ENCODE results near the gene CTIF.

Gene CTIF

GRCh38 chr18:48689548-48689947 is 150.7 kb downstream of the CTIF start:
- no peak for DNase-seq

- DNase-seq, result no peak
Measured at GRCh38 chr18:48690494-48690893, 151.7 kb downstream of the CTIF start.

- no peak for DNase-seq
Measured at GRCh38 chr18:48693006-48693405, 154.2 kb downstream of the CTIF start.

- no peak for DNase-seq
Measured at GRCh38 chr18:48693625-48694262, 154.9 kb downstream of the CTIF start.

GRCh38 chr18:48694295-48694694 is 155.5 kb downstream of the CTIF start:
- DNase-seq, result no peak

- no peak for DNase-seq
Measured at GRCh38 chr18:48695671-48696070, 156.8 kb downstream of the CTIF start.

- no peak for DNase-seq
Measured at GRCh38 chr18:48696218-48696617, 157.4 kb downstream of the CTIF start.

- DNase-seq, result no peak
Measured at GRCh38 chr18:48697441-48697840, 158.6 kb downstream of the CTIF start.

- DNase-seq, result no peak
Measured at GRCh38 chr18:48698707-48699106, 159.9 kb downstream of the CTIF start.

- no peak for DNase-seq
Measured at GRCh38 chr18:48699761-48700160, 160.9 kb downstream of the CTIF start.

- DNase-seq, result no peak
Measured at GRCh38 chr18:48700446-48700845, 161.6 kb downstream of the CTIF start.

GRCh38 chr18:48702346-48703027 is 163.7 kb downstream of the CTIF start:
- DNase-seq, result no peak

- DNase-seq, result no peak
Measured at GRCh38 chr18:48703028-48703386, 164.2 kb downstream of the CTIF start.

- no peak for DNase-seq
Measured at GRCh38 chr18:48703418-48703817, 164.6 kb downstream of the CTIF start.

GRCh38 chr18:48705043-48705442 is 166.2 kb downstream of the CTIF start:
- no peak for DNase-seq

- DNase-seq, result no peak
Measured at GRCh38 chr18:48705531-48705930, 166.7 kb downstream of the CTIF start.

- no peak for DNase-seq
Measured at GRCh38 chr18:48706731-48707130, 167.9 kb downstream of the CTIF start.

- DNase-seq, result no peak
Measured at GRCh38 chr18:48707636-48708296, 168.9 kb downstream of the CTIF start.

GRCh38 chr18:48708807-48709206 is 170.0 kb downstream of the CTIF start:
- DNase-seq, result no peak

GRCh38 chr18:48709371-48710062 is 170.7 kb downstream of the CTIF start:
- DNase-seq, result no peak

- peak; percentile 0 for DNase-seq
Measured at GRCh38 chr18:48711651-48712486, 173.0 kb downstream of the CTIF start.

GRCh38 chr18:48713309-48713708 is 174.5 kb downstream of the CTIF start:
- no peak for DNase-seq

- DNase-seq, result no peak
Measured at GRCh38 chr18:48714873-48715272, 176.0 kb downstream of the CTIF start.
